CD14-positive monocyte (primary cell): ENCODE results near the gene IRF7. TPM values are rescaled to one million over a fixed set of nuclear protein-coding genes. Genes with fewer than 3 reads are reported as not detected.

ENCODE experiments used
- DNase-seq, 3 donors: peaks; one replicate each; pipeline ENCODE4 v3.0.0-alpha.2; 2011 to 2022
- H2AFZ ChIP-seq: 2 replicates; pipeline ENCODE4 v1.6.0; 2012; ENCODE audit warnings: mild to moderate bottlenecking, low read depth, low read length, inconsistent platforms; ENCODE audit not compliant: insufficient read depth, poor library complexity, severe bottlenecking
- H3K27ac ChIP-seq, 2 donors: 1 replicate in 1 of 2; 2 replicates in 1 of 2; pipeline ENCODE4 v1.5.1; 2012 to 2013; ENCODE audit warnings: low read length in 2 of 2, control low read depth in 1 of 2, inconsistent platforms in 1 of 2, low read depth in 1 of 2, mild to moderate bottlenecking in 1 of 2
- H3K27me3 ChIP-seq, 2 donors: one replicate each; pipeline versions ENCODE4 v1.6.0 to v1.6.1; 2011 to 2013; ENCODE audit warnings: low read length in 2 of 2; ENCODE audit not compliant: control insufficient read depth in 2 of 2, insufficient read depth in 2 of 2
- H3K36me3 ChIP-seq, 2 donors: replicated peaks in 1 of 2; 1 replicate in 1 of 2; 2 replicates in 1 of 2; pipeline versions ENCODE4 v1.5.1 to v1.6.1; 2012 to 2013; ENCODE audit warnings: low read length in 2 of 2, control low read depth in 1 of 2, inconsistent platforms in 1 of 2, mild to moderate bottlenecking in 1 of 2; ENCODE audit not compliant: insufficient read depth in 2 of 2, control insufficient read depth in 1 of 2
- H3K4me1 ChIP-seq, 2 donors: 1 replicate in 1 of 2; 2 replicates in 1 of 2; pipeline versions ENCODE4 v1.5.1 to v1.6.1; 2012 to 2013; ENCODE audit warnings: low read length in 2 of 2, control low read depth in 1 of 2, inconsistent platforms in 1 of 2, mild to moderate bottlenecking in 1 of 2, moderate library complexity in 1 of 2; ENCODE audit not compliant: insufficient read depth in 2 of 2, control insufficient read depth in 1 of 2
- H3K4me2 ChIP-seq: replicated peaks from 2 replicates; pipeline ENCODE3; 2012; ENCODE audit warnings: low read length, moderate library complexity, mild to moderate bottlenecking; ENCODE audit not compliant: poor library complexity, severe bottlenecking; ENCODE audit errors: extremely low read depth
- H3K4me3 ChIP-seq, 3 experiments: fragments of 200-600 bp in 1 of 3; sonication (generic) in 1 of 3; replicated peaks in 1 of 3; 1 replicate in 2 of 3; 2 replicates in 1 of 3; pipeline ENCODE4 v1.5.1; 2011 to 2013; ENCODE audit warnings: low read length in 3 of 3, mild to moderate bottlenecking in 3 of 3, control low read depth in 2 of 3, low read depth in 2 of 3, inconsistent platforms in 1 of 3, moderate library complexity in 1 of 3
- H3K79me2 ChIP-seq: 2 replicates; pipeline ENCODE4 v1.6.0; 2012; ENCODE audit warnings: mild to moderate bottlenecking, control low read depth, inconsistent platforms, low read length, moderate library complexity; ENCODE audit not compliant: insufficient read depth
- H3K9ac ChIP-seq: 2 replicates; pipeline ENCODE4 v1.6.0; 2017; ENCODE audit warnings: low read length, mild to moderate bottlenecking; ENCODE audit not compliant: insufficient read depth, poor library complexity, severe bottlenecking
- H3K9me3 ChIP-seq, 2 donors: replicated peaks in 1 of 2; 1 replicate in 1 of 2; 2 replicates in 1 of 2; pipeline versions ENCODE4 v1.5.1 to v1.6.1; 2012 to 2013; ENCODE audit warnings: low read length in 2 of 2, control low read depth in 1 of 2; ENCODE audit not compliant: control insufficient read depth in 1 of 2, insufficient read depth in 1 of 2
- H4K20me1 ChIP-seq: 2 replicates; pipeline ENCODE4 v1.6.0; 2012; ENCODE audit warnings: mild to moderate bottlenecking, low read length, control low read depth, moderate library complexity; ENCODE audit not compliant: insufficient read depth
- H3K27ac Mint-ChIP-seq, 7 donors: one replicate each; pipeline ENCODE4 v1.8.0; 2020; ENCODE audit warnings: mild to moderate bottlenecking in 7 of 7, mixed read lengths in 7 of 7, moderate library complexity in 6 of 7, inconsistent platforms in 2 of 7
- H3K27me3 Mint-ChIP-seq, 3 donors: one replicate each; pipeline ENCODE4 v1.8.0; 2021 to 2022; ENCODE audit warnings: low read depth in 3 of 3, mild to moderate bottlenecking in 3 of 3, mixed read lengths in 3 of 3, moderate library complexity in 3 of 3, inconsistent platforms in 1 of 3
- H3K36me3 Mint-ChIP-seq, 2 donors: one replicate each; pipeline ENCODE4 v1.8.0; 2020; ENCODE audit warnings: mixed read lengths in 2 of 2, inconsistent platforms in 1 of 2, mild to moderate bottlenecking in 1 of 2
- H3K4me1 Mint-ChIP-seq: one replicate; pipeline ENCODE4 v1.8.0; 2020; ENCODE audit warnings: mild to moderate bottlenecking, mixed read lengths
- H3K4me3 Mint-ChIP-seq, 2 donors: one replicate each; pipeline ENCODE4 v1.8.0; 2020; ENCODE audit warnings: mild to moderate bottlenecking in 2 of 2, mixed read lengths in 2 of 2, moderate library complexity in 1 of 2
- H3K9me3 Mint-ChIP-seq, 7 donors: one replicate each; pipeline ENCODE4 v1.8.0; 2020 to 2022; ENCODE audit warnings: mixed read lengths in 7 of 7, mild to moderate bottlenecking in 6 of 7, moderate library complexity in 6 of 7, inconsistent platforms in 2 of 7
- WGBS: methylation state at CpG from one replicate; pipeline ENCODE4 v1.1.5; 2013; ENCODE audit warnings: missing lambda C conversion rate; ENCODE audit not compliant: insufficient coverage; 5-methylcytosine and 5-hydroxymethylcytosine counted together
- intact Hi-C, 2 donors: fragments of 100-400 bp; cut with micrococcal nuclease; formaldehyde crosslinking; loops; one replicate each; pipeline versions ENCODE4 v1.15.0 to v1.15.1; 2023
- polyA plus RNA-seq, 3 donors: library from polyadenylated mRNA; depleted of rRNA in 1 of 3; unstranded in 2 of 3; stranded (reverse) in 1 of 3; fragments of 300-500 nt in 2 of 3; fragments of >200 nt in 1 of 3; fragmentation: Illumina TruSeq in 2 of 3; gene quantifications; 1 replicate in 2 of 3; 2 replicates in 1 of 3; pipeline ENCODE4 v1.2.3, GENCODE V29; 2012 to 2021
- TF ChIP-seq, protein P1 (sequence below): fragments of 200-600 bp; IDR thresholded peaks from one replicate; pipeline ENCODE4 v1.8.0; 2022; ENCODE audit warnings: antibody characterized with exemption, mild to moderate bottlenecking

IRF7 gene
- polyA plus RNA-seq, 3 donors = 38.6 to 125 (median 42.9) TPM

- peaks cover 0 to 2% of the 10 kb centered on the region in 2 donors for H3K36me3 ChIP-seq
- no peak overlapping the region for H3K4me3 ChIP-seq
- no peak overlapping the region for H2AFZ ChIP-seq
- H3K9me3 ChIP-seq = no peaks in the 10 kb centered on the region
- intact Hi-C loops = no loop called here
- no peaks in the 10 kb centered on the region for H3K79me2 ChIP-seq
- Mint-ChIP-seq H3K27me3 (peaks cover 8 to 15% (median 14%) of the 10 kb centered on the region in 3 donors), H3K4me1 (peaks cover 27% of the 10 kb centered on the region), H3K36me3 (peaks cover 0 to 23% of the 10 kb centered on the region in 2 donors), H3K4me3 (no peak overlapping the region), H3K9me3 (peaks cover 0 to under 1% (median 0%) of the 10 kb centered on the region in 7 donors), H3K27ac (no peak overlapping the region)
- H3K4me2 ChIP-seq = peak overlapping the region; percentile 27
- no peak for DNase-seq
- TF ChIP-seq, protein P1, sequence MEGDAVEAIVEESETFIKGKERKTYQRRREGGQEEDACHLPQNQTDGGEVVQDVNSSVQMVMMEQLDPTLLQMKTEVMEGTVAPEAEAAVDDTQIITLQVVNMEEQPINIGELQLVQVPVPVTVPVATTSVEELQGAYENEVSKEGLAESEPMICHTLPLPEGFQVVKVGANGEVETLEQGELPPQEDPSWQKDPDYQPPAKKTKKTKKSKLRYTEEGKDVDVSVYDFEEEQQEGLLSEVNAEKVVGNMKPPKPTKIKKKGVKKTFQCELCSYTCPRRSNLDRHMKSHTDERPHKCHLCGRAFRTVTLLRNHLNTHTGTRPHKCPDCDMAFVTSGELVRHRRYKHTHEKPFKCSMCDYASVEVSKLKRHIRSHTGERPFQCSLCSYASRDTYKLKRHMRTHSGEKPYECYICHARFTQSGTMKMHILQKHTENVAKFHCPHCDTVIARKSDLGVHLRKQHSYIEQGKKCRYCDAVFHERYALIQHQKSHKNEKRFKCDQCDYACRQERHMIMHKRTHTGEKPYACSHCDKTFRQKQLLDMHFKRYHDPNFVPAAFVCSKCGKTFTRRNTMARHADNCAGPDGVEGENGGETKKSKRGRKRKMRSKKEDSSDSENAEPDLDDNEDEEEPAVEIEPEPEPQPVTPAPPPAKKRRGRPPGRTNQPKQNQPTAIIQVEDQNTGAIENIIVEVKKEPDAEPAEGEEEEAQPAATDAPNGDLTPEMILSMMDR = no peak
- H3K4me1 ChIP-seq = peaks cover 25 to 30% of the 10 kb centered on the region in 2 donors
- no peak overlapping the region for H3K9ac ChIP-seq
- H4K20me1 ChIP-seq = peaks cover 3% of the 10 kb centered on the region
- H3K27ac ChIP-seq = no peak overlapping the region
- H3K27me3 ChIP-seq = peaks cover 0 to 12% of the 10 kb centered on the region in 2 donors
- WGBS = 80% methylated on average over 39 of the region's 45 CpGs
Measured at GRCh38 chr11:620935-621814, 5.4 kb upstream of the IRF7 start.

- WGBS = 94% methylated on average over 10 of the region's 13 CpGs
- peak overlapping the region in 2 of 7 donors; percentile 14 to 42 for H3K27ac Mint-ChIP-seq
- DNase-seq = no peak
Measured at GRCh38 chr11:620201-620600, 4.5 kb upstream of the IRF7 start.

More at GRCh38 chr11:620201-620600, 4.5 kb upstream of the IRF7 start:
- TF ChIP-seq, protein P1 = no peak
- Histone ChIP-seq H3K4me2 (peak overlapping the region; percentile 27), H3K27ac (peak overlapping the region in 1 of 2 donors; percentile 15), H3K9me3 (no peaks in the 10 kb centered on the region), H3K4me1 (peaks cover 27 to 34% of the 10 kb centered on the region in 2 donors), H4K20me1 (peaks cover under 1% of the 10 kb centered on the region), H3K27me3 (peaks cover 0 to 3% of the 10 kb centered on the region in 2 donors), H3K9ac (no peak overlapping the region), H2AFZ (no peak overlapping the region), H3K36me3 (peaks cover 0 to 2% of the 10 kb centered on the region in 2 donors), H3K4me3 (no peak overlapping the region), H3K79me2 (peaks cover 3% of the 10 kb centered on the region)
- Mint-ChIP-seq H3K4me1 (peaks cover 29% of the 10 kb centered on the region), H3K9me3 (no peaks in the 10 kb centered on the region), H3K27me3 (peaks cover 0 to 5% (median 4%) of the 10 kb centered on the region in 3 donors), H3K36me3 (peaks cover 0 to 23% of the 10 kb centered on the region in 2 donors), H3K4me3 (no peak overlapping the region)
- intact Hi-C loops = no loop called here
